ENCODE results near the gene LEFTY1. TPM values are rescaled to one million over a fixed set of nuclear protein-coding genes. Genes with fewer than 3 reads are reported as not detected.

LEFTY1 gene
- total RNA-seq, 4 donors from 2014 or later: 0.35 to 1.4 TPM; not detected in 2

DNA sequence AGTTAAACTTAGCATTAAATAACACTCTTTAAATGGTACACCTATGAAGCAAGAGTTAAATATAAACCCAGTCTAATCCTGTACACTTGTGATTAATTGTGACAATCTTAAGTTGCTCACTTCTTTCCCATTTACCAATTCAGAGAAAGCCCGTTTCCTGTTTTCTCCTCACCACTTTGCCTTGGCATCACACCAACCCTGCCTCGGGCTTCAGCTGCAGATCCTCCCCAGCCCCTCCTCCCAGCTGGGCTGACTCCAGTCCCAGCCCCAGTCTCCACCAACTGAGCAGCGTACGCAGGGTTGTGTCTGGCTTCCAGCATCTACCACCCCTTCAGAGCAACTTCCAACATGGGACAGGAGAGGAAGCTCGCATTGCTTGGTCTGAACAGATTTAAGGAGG, 31.0 kb upstream of the LEFTY1 start:
- no peak overlapping the region for H3K4me3 ChIP-seq
- H3K27ac ChIP-seq: peak overlapping the region in 2 of 4 donors; percentile 22 to 25
- 36% methylated on average over 4 of the region's 5 CpGs; no CpG with 5 or more reads in 1 of the 2 donors for WGBS, 2 donors (ENCODE audit: low coverage in 1 of 2)
- H3K4me1 ChIP-seq: peaks cover 0 to 47% (median 23%) of the 10 kb centered on the region in 3 donors
- peaks cover 0 to 72% of the 10 kb centered on the region in 2 donors for H3K36me3 ChIP-seq
- no peaks in the 10 kb centered on the region for H3K9me3 ChIP-seq
- TF ChIP-seq CTCF (IDR thresholded peaks at IDR 0.05) (no peak), POLR2AphosphoS5 (IDR thresholded peaks at IDR 0.05) (peak; percentile 33), EP300 (IDR thresholded peaks at IDR 0.05) (no peak), POLR2A (IDR thresholded peaks at IDR 0.05) (no peak)
- no peaks in the 10 kb centered on the region for H3K27me3 ChIP-seq
- ATAC-seq: no peak

GRCh38 chr1:225918280-225918679, 29.3 kb upstream of the LEFTY1 start:
- peaks cover 0 to 88% of the 10 kb centered on the region in 2 donors for H3K36me3 ChIP-seq
- 80 to 83% methylated on average over 2 to 4 of the region's 4 CpGs for WGBS, 2 donors (ENCODE audit: low coverage in 1 of 2)
- ATAC-seq: no peak

GRCh38 chr1:225917536-225917935, 28.6 kb upstream of the LEFTY1 start:
- Histone ChIP-seq H3K4me1 (peaks cover 0 to 31% (median 10%) of the 10 kb centered on the region in 3 donors), H3K27me3 (no peaks in the 10 kb centered on the region), H3K36me3 (peaks cover 0 to 91% of the 10 kb centered on the region in 2 donors), H3K27ac (no peak overlapping the region), H3K9me3 (no peaks in the 10 kb centered on the region), H3K4me3 (no peak overlapping the region)
- TF ChIP-seq EP300 (IDR thresholded peaks at IDR 0.05) (no peak), CTCF (IDR thresholded peaks at IDR 0.05) (no peak), POLR2A (IDR thresholded peaks at IDR 0.05) (no peak), POLR2AphosphoS5 (IDR thresholded peaks at IDR 0.05) (no peak)
- WGBS, 2 donors (ENCODE audit: low coverage in 1 of 2): 79 to 92% methylated on average over 2 to 5 of the region's 5 CpGs
- ATAC-seq: no peak

More at GRCh38 chr1:225918280-225918679, 29.3 kb upstream of the LEFTY1 start:
- H3K4me1 ChIP-seq: peaks cover 0 to 39% (median 17%) of the 10 kb centered on the region in 3 donors
- H3K4me3 ChIP-seq: no peak overlapping the region
- no peak overlapping the region for H3K27ac ChIP-seq
- no peak for TF ChIP-seq POLR2A (IDR thresholded peaks at IDR 0.05)
- no peak for TF ChIP-seq POLR2AphosphoS5 (IDR thresholded peaks at IDR 0.05)
- TF ChIP-seq EP300 (IDR thresholded peaks at IDR 0.05): no peak
- TF ChIP-seq CTCF (IDR thresholded peaks at IDR 0.05): no peak
- no peaks in the 10 kb centered on the region for H3K9me3 ChIP-seq
- no peaks in the 10 kb centered on the region for H3K27me3 ChIP-seq

DNA sequence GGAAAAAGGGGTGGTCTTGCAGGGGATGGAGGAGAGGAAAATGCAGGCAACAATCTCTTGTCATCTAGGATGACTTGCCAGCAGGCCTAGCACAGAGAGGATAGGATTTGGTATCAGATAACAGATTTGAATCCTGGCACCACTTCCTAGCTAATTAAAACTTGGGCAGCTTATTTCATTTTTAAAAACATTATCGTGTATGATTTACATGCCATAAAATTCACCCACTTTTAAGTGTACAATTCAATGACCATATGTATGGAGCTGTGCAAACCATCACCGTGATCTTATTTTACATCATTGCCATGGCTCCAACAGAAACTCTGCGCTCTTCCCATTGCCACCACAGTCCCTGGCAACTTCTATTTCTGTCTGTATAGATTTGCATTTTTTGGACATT, 28.2 kb upstream of the LEFTY1 start:
- 96 to 100% methylated on average over 3 of the region's 3 CpGs for WGBS, 2 donors (ENCODE audit: low coverage in 1 of 2)
- H3K27me3 ChIP-seq: no peaks in the 10 kb centered on the region
- H3K36me3 ChIP-seq: peaks cover 0 to 90% of the 10 kb centered on the region in 2 donors
- no peaks in the 10 kb centered on the region for H3K9me3 ChIP-seq
- H3K4me3 ChIP-seq: no peak overlapping the region
- no peak for ATAC-seq
- H3K4me1 ChIP-seq: peaks cover 0 to 27% (median 7%) of the 10 kb centered on the region in 3 donors
- TF ChIP-seq CTCF (IDR thresholded peaks at IDR 0.05) (no peak), POLR2A (IDR thresholded peaks at IDR 0.05) (no peak), POLR2AphosphoS5 (IDR thresholded peaks at IDR 0.05) (no peak), EP300 (IDR thresholded peaks at IDR 0.05) (no peak)
- H3K27ac ChIP-seq: no peak overlapping the region

DNA sequence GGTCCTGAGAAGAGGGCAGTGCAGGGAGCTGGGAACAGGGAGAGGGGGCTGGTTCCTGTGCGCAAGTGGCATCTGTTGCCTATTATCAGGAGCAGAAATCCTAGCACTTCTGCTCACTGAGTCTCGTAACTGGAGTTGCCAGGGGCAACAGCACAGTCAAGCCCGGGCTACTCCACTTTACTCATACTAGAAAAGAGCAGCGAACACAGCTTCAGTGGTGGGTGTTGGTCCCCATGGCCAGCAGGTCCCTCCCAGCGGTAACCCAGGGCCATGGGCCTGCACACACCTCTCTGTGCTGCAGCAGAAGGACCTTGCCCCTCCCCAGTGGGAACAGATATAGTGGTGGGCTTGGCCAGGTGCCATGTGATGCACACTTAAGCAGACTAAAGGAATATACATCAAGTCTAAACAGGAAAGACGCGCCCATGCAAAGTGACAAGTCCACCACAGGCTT, 26.6 kb upstream of the LEFTY1 start:
- TF ChIP-seq POLR2A (IDR thresholded peaks at IDR 0.05) (no peak), CTCF (IDR thresholded peaks at IDR 0.05) (no peak), EP300 (IDR thresholded peaks at IDR 0.05) (no peak), POLR2AphosphoS5 (IDR thresholded peaks at IDR 0.05) (no peak)
- Histone ChIP-seq H3K9me3 (no peaks in the 10 kb centered on the region), H3K27me3 (no peaks in the 10 kb centered on the region), H3K36me3 (peaks cover 0 to 75% of the 10 kb centered on the region in 2 donors), H3K4me3 (no peak overlapping the region), H3K4me1 (peaks cover 0 to 26% (median 4%) of the 10 kb centered on the region in 3 donors), H3K27ac (no peak overlapping the region)
- 70 to 73% methylated on average over 2 of the region's 7 CpGs for WGBS, 2 donors (ENCODE audit: low coverage in 1 of 2)
- no peak for ATAC-seq

All from gastroesophageal sphincter (tissue), 4 donors.